Pancreas (tissue), 10 donors: ENCODE results near the gene HJURP. TPM values are rescaled to one million over a fixed set of nuclear protein-coding genes. Genes with fewer than 3 reads are reported as not detected.

Source experiments
- ATAC-seq, 4 donors: fragments of 200-7000 bp; cut with Tn5 transposase; one replicate each; pipeline versions ENCODE4 v1.8.0 to v1.9.1; 2020; ENCODE audit warnings: mild to moderate bottlenecking in 4 of 4, moderate library complexity in 4 of 4
- DNase-seq, 6 donors: peaks; one replicate each; pipeline ENCODE4 v3.0.0-alpha.2; 2020
- FAIRE-seq: peaks from 2 replicates; lab custom pipeline; 2012; peaks lifted over from hg19 to GRCh38; lab: Jason Lieb, UNC
- H3K27ac ChIP-seq, 4 donors: fragments of 200-600 bp; sonication (generic); 1 replicate in 3 of 4; 2 replicates in 1 of 4; pipeline versions ENCODE4 v1.5.0 to v1.8.0; 2020
- H3K27me3 ChIP-seq, 4 donors: fragments of 200-600 bp; one replicate each; pipeline ENCODE4 v1.8.0; 2021
- H3K36me3 ChIP-seq, 3 donors: fragments of 200-600 bp; sonication (generic) in 1 of 3; one replicate each; pipeline versions ENCODE4 v1.5.0 to v1.8.0; 2020 to 2021
- H3K4me1 ChIP-seq, 3 donors: fragments of 200-600 bp; one replicate each; pipeline ENCODE4 v1.8.0; 2021
- H3K4me3 ChIP-seq, 4 donors: fragments of 200-600 bp; sonication (generic) in 2 of 4; one replicate each; pipeline versions ENCODE4 v1.5.0 to v1.8.0; 2020 to 2021
- H3K9me3 ChIP-seq, 4 donors: fragments of 200-600 bp; one replicate each; pipeline ENCODE4 v1.8.0; 2021
- WGBS, 2 donors: extraction: QIAGEN DNeasy Blood & Tissue Kit; methylation state at CpG; one replicate each; pipeline ENCODE4 v1.1.7; 2013; 5-methylcytosine and 5-hydroxymethylcytosine counted together
- intact Hi-C, 3 donors: fragments of 100-400 bp; cut with DNase I; formaldehyde crosslinking; loops; one replicate each; pipeline versions ENCODE4 v1.11.1 to v1.14.2; 2022
- polyA plus RNA-seq, 2 donors: library from polyadenylated mRNA; stranded (reverse); fragments of 200-250 nt; gene quantifications; one replicate each; pipeline ENCODE4 v1.2.3, GENCODE V29; 2013
- total RNA-seq, 6 donors: library from RNA; stranded (reverse); fragmentation: NEBNext Ultra II Directional in 4 of 6; extraction: Animal tissue kit (Norgen Biotek cat#: 25700) in 4 of 6; gene quantifications; one replicate each; pipeline versions ENCODE4 v1.2.1 to v1.2.4, GENCODE V29; 2021 to 2023
- TF ChIP-seq, protein P1 (sequence below), 4 donors: fragments of 200-600 bp; sonication (generic) in 3 of 4; IDR thresholded peaks; one replicate each; pipeline versions ENCODE4 v1.5.0 to v1.8.0; 2021; ENCODE audit warnings: antibody characterized with exemption in 4 of 4
- donor health status: healthy with polysubstance abuse.
- donor health status: DM: no; HTN: no; CAD: no; lungs with moderate emphysema.
- donor health status: DM: no; HTN: no; CAD: no.
- donor health status: control.
- donor health status: control.
- donor health status: Bipolar disorder and iron deficiency.
- donor health status: DM: yes; HTN: yes; CAD: no.
- donor health status: DM: no; HTN: no; CAD: no.
- donor health status: DM: no; HTN: no; CAD: no.
- donor health status: DM: yes; HTN: yes; CAD: no.

Gene HJURP
- total and polyA plus RNA-seq, 8 donors, result 0.16 to 1.2 (median 0.47) TPM; not detected in 3

DNA sequence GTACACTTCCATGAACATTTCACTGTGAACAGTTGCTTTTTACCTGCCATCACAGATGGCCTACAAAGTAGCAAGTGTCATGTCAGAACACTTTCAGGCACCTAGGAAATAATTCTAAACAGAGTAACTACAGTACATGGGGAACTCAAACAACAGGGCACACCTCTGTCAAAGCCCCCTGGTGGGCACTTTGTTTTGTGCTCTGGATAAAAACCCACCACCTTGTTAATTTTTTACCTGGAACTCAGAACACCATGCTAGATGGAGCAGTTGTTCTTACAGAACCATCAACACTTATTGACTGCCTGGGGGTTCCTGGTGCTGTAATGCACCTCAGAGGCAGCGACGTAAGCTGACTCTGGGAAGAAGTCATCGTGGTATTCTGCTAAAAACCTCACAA, 11.5 kb upstream of the HJURP start:
- no peak overlapping the region for H3K27ac ChIP-seq
- DNase-seq (no peak), FAIRE-seq (no peak), ATAC-seq (no peak)
- no peak overlapping the region for H3K4me3 ChIP-seq
- 95 to 96% methylated on average over 3 of the region's 3 CpGs for WGBS, 2 donors
- intact Hi-C loops, result no loop called here
- H3K4me1 ChIP-seq, result no peaks in the 10 kb centered on the region
- H3K27me3 ChIP-seq, result peaks cover 0 to 19% (median 0%) of the 10 kb centered on the region in 4 donors
- no peaks in the 10 kb centered on the region for H3K9me3 ChIP-seq
- peaks cover 0 to 2% (median 0%) of the 10 kb centered on the region in 3 donors for H3K36me3 ChIP-seq
- TF ChIP-seq, protein P1, sequence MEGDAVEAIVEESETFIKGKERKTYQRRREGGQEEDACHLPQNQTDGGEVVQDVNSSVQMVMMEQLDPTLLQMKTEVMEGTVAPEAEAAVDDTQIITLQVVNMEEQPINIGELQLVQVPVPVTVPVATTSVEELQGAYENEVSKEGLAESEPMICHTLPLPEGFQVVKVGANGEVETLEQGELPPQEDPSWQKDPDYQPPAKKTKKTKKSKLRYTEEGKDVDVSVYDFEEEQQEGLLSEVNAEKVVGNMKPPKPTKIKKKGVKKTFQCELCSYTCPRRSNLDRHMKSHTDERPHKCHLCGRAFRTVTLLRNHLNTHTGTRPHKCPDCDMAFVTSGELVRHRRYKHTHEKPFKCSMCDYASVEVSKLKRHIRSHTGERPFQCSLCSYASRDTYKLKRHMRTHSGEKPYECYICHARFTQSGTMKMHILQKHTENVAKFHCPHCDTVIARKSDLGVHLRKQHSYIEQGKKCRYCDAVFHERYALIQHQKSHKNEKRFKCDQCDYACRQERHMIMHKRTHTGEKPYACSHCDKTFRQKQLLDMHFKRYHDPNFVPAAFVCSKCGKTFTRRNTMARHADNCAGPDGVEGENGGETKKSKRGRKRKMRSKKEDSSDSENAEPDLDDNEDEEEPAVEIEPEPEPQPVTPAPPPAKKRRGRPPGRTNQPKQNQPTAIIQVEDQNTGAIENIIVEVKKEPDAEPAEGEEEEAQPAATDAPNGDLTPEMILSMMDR (IDR thresholded peaks at IDR 0.05), result no peak

DNA sequence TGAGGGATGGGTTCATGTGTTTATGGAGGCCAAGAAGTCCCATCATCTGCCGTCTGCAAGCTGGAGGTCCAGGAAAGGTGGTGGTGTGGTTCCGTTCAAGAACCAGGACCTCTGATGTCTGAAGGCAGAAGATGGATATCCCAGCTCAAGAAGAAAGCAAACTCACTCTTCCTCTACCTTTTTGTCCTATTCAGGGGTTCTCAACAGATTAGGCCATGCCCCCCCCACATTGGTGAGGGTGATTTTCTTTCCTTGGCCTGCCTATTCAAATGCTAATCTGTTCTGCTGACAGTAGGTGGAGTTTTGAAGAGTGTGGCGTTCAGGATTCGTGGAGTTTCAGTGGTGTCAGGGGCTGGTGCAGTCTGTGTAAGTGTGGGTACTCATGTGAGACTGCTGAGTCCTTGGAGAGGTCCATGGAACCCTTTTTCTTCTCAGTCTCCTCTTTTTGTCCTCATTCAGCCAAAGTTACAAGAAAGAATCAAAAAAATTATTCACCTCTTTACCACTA, 8.0 kb upstream of the HJURP start:
- no peak overlapping the region for H3K4me3 ChIP-seq
- TF ChIP-seq, protein P1 (IDR thresholded peaks at IDR 0.05), result no peak
- H3K4me1 ChIP-seq, result no peaks in the 10 kb centered on the region
- H3K36me3 ChIP-seq, result peaks cover 0 to 2% (median 0%) of the 10 kb centered on the region in 3 donors
- H3K27me3 ChIP-seq, result no peaks in the 10 kb centered on the region
- no peak for FAIRE-seq
- no peak for ATAC-seq
- no peaks in the 10 kb centered on the region for H3K9me3 ChIP-seq
- intact Hi-C loops, result no loop called here
- H3K27ac ChIP-seq, result no peak overlapping the region
- WGBS, 2 donors, result 70 to 71% methylated on average over 4 of the region's 4 CpGs
- no peak for DNase-seq

DNA sequence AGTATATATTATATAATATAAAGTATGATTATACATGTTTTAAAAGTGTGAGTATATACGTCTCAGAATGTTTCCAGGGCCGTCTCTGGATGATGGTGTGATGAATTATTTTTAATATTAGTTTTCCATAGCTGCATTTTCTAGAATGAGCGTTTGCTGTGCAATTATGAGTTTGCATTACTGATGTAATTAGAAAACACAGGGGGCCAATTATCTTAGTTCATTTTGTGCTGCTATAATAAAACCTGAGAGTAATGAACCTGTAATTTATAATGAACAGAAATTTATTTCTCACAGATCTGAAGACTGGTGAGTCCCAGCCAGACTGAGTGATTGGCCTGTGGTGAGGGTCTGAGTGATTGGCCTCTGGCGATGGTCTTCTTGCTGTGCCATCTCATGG, 4.0 kb upstream of the HJURP start:
- Histone ChIP-seq H3K4me1 (peaks cover 0 to 5% (median 0%) of the 10 kb centered on the region in 3 donors), H3K27me3 (no peaks in the 10 kb centered on the region), H3K27ac (no peak overlapping the region), H3K4me3 (no peak overlapping the region), H3K9me3 (no peaks in the 10 kb centered on the region), H3K36me3 (no peaks in the 10 kb centered on the region)
- intact Hi-C loops, result no loop called here
- no peak for ATAC-seq
- WGBS, 2 donors, result 67 to 79% methylated on average over 4 of the region's 4 CpGs
- no peak for FAIRE-seq
- DNase-seq, result no peak
- TF ChIP-seq, protein P1 (IDR thresholded peaks at IDR 0.05), result no peak

DNA sequence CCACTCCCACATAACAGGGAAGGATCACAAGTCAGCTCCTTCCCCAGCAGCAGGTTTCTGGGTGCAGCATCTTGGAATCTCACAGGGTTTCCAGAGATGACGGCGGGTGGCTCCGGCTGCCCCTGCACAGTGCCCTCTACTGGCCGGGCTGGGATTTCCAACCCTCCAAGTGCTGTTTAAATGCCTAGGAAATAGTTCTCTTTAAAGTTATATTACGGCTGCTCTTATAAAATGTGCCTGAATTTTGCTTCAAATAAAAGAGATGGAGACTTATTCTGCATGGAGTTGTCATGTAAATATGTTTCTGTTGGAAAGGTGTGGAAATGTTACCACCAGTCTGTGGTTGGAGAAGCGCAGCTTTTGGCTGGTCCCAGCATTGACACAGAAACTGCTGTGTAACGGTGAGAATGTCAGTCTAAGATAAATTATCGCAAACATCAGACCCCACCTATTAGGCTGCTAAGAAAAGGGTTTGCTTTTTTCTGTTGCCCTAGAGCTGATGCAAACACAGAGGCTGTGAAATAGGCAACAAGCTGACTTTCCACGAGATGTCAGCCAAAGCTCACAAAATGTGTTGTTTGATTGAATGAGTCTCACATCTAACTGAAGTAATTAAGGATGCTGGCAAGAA, 3.3 kb upstream of the HJURP start:
- no peak for FAIRE-seq
- ATAC-seq, result peak in 1 of 4 donors; percentile 25
- H3K27ac ChIP-seq, result no peak overlapping the region
- H3K4me3 ChIP-seq, result no peak overlapping the region
- H3K36me3 ChIP-seq, result no peaks in the 10 kb centered on the region
- H3K27me3 ChIP-seq, result no peaks in the 10 kb centered on the region
- DNase-seq, result peak in 3 of 6 donors; percentile 41 to 76 (median 42)
- TF ChIP-seq, protein P1 (IDR thresholded peaks at IDR 0.05), result peak; percentile 20 to 56 (median 36)
- H3K4me1 ChIP-seq, result peaks cover 0 to 5% (median 0%) of the 10 kb centered on the region in 3 donors
- intact Hi-C loops, result no loop called here
- 35 to 37% methylated on average over 9 of the region's 9 CpGs for WGBS, 2 donors
- H3K9me3 ChIP-seq, result no peaks in the 10 kb centered on the region

DNA sequence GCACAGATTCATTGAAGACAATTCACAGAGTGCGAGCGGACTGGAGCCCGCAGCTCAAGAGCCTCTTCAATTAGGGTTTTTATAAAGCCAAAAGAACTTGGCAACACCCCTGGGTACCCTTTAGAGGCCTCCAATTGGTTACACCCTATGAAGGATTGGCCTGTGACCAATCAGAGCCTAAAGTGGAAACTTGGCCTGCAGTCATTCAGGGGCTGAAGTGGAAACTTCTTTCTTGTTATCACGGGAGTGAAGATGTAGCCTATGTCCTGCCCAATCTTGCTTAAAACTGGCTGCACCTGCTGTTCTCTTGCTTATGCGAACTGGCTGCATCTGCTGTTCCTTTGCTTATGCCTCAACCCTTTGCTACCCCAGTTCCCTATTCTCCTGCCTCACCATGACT, 1.8 kb upstream of the HJURP start:
- Histone ChIP-seq H3K9me3 (no peaks in the 10 kb centered on the region), H3K27me3 (no peaks in the 10 kb centered on the region), H3K4me3 (no peak overlapping the region), H3K27ac (no peak overlapping the region), H3K4me1 (peaks cover 0 to 5% (median 0%) of the 10 kb centered on the region in 3 donors), H3K36me3 (no peaks in the 10 kb centered on the region)
- FAIRE-seq (no peak), DNase-seq (no peak), ATAC-seq (no peak)
- TF ChIP-seq, protein P1 (IDR thresholded peaks at IDR 0.05), result no peak
- intact Hi-C loops, result no loop called here
- WGBS, 2 donors, result 93 to 94% methylated on average over 5 of the region's 5 CpGs
